ENCODE results near the gene BPNT1. TPM values are rescaled to one million over a fixed set of nuclear protein-coding genes. Genes with fewer than 3 reads are reported as not detected.

The BPNT1 gene
- total RNA-seq, 2 donors from 2014 or later = 20.0 to 26.1 TPM

DNA sequence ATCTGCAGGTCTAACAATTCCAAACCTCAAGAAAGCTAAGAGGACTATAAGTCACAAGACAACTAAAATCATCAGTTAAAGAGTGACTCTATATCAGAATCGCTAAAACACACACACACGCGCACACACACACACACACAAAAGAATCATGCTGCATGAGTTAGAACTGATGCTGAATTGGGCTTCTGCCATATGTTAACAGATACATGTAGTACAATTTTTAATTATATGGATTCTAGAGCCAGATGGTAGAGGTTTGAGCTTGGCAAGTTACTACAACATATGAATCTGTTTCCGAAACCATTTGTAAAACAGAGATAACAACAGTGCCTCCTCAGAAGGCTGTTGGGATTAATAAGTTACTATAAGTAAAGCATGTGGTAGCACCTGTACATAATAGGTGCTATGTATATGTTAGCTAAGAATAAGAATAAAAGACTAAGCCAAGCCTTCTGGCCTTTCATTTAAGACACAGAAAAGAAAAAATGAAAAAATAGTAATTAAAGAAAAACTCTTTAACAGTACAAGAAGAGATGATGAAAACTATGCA, 61.2 kb downstream of the BPNT1 start:
- Histone ChIP-seq H3K4me3 (no peak overlapping the region), H3K36me3 (no peaks in the 10 kb centered on the region), H3K9me3 (no peaks in the 10 kb centered on the region), H3K27me3 (replicated peaks; ENCODE audit: insufficient read depth) (no peaks in the 10 kb centered on the region), H3K4me1 (replicated peaks) (no peaks in the 10 kb centered on the region), H3K27ac (no peak overlapping the region)
- TF ChIP-seq, protein P1, sequence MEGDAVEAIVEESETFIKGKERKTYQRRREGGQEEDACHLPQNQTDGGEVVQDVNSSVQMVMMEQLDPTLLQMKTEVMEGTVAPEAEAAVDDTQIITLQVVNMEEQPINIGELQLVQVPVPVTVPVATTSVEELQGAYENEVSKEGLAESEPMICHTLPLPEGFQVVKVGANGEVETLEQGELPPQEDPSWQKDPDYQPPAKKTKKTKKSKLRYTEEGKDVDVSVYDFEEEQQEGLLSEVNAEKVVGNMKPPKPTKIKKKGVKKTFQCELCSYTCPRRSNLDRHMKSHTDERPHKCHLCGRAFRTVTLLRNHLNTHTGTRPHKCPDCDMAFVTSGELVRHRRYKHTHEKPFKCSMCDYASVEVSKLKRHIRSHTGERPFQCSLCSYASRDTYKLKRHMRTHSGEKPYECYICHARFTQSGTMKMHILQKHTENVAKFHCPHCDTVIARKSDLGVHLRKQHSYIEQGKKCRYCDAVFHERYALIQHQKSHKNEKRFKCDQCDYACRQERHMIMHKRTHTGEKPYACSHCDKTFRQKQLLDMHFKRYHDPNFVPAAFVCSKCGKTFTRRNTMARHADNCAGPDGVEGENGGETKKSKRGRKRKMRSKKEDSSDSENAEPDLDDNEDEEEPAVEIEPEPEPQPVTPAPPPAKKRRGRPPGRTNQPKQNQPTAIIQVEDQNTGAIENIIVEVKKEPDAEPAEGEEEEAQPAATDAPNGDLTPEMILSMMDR (IDR thresholded peaks at IDR 0.05) = no peak
- TF ChIP-seq POLR2A (IDR thresholded peaks at IDR 0.05) (no peak), POLR2AphosphoS5 (IDR thresholded peaks at IDR 0.05) (no peak)
- WGBS = 86% methylated on average over 4 of the region's 4 CpGs
- intact Hi-C loops (cut with DNase I) = no loop called here
- DNase-seq (ENCODE audit: low spot score) = no peak

- H3K27ac ChIP-seq = no peak overlapping the region
- no peaks in the 10 kb centered on the region for H3K9me3 ChIP-seq
- H3K4me1 ChIP-seq (replicated peaks) = no peaks in the 10 kb centered on the region
- TF ChIP-seq, protein P1 (IDR thresholded peaks at IDR 0.05) = no peak
- TF ChIP-seq POLR2A (IDR thresholded peaks at IDR 0.05) (no peak), POLR2AphosphoS5 (IDR thresholded peaks at IDR 0.05) (no peak)
- intact Hi-C loops (cut with DNase I) = no loop called here
- no peaks in the 10 kb centered on the region for H3K36me3 ChIP-seq
- no peak for DNase-seq (ENCODE audit: low spot score)
- no peaks in the 10 kb centered on the region for H3K27me3 ChIP-seq (replicated peaks; ENCODE audit: insufficient read depth)
- H3K4me3 ChIP-seq = no peak overlapping the region
Observed at GRCh38 chr1:220019071-220019470, 70.5 kb downstream of the BPNT1 start.

DNA sequence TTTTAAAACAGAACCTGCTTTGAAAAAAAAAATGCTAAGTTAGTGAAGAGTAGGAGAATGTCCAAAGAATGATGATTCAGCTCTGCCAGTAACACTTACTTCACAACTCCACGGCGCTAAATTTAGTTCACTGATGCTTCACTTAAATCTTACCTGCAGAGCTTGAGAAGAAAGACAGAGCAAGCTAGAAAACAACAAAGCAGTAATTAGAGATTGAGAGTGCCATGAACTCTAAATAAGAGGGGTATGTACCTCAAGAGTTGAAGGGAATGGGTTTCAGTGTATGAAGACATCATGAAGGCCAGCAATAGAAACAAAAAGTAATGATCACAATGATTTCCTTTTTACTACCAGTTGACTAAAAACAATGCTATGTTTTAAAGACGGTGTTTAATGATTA, 76.1 kb downstream of the BPNT1 start:
- no peak for DNase-seq (ENCODE audit: low spot score)
- TF ChIP-seq POLR2AphosphoS5 (IDR thresholded peaks at IDR 0.05) (no peak), POLR2A (IDR thresholded peaks at IDR 0.05) (no peak)
- TF ChIP-seq, protein P1 (IDR thresholded peaks at IDR 0.05) = no peak
- WGBS = 89% methylated on average over 3 of the region's 3 CpGs
- Histone ChIP-seq H3K4me1 (replicated peaks) (no peaks in the 10 kb centered on the region), H3K27me3 (replicated peaks; ENCODE audit: insufficient read depth) (no peaks in the 10 kb centered on the region), H3K27ac (no peak overlapping the region), H3K4me3 (no peak overlapping the region), H3K9me3 (no peaks in the 10 kb centered on the region), H3K36me3 (no peaks in the 10 kb centered on the region)
- intact Hi-C loops (cut with DNase I) = no loop called here

DNA sequence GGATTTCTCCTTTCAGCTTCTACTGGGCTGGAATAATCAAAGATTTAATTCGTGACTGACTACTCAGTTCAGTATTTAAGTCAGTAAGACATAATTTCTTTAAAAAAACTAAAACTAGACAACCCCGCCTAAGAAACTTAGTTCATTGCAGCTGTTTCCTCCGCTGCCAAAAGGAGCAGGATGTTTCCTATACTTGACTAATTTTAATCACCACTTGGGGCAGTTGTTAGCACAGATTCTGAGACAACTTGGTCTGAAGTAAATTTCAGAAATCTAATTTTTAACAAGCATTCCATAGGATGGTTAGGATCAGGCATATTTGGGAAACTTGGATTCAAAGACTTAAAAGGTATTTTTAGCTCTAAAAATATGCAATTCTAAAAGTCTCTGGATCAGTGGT, 77.3 kb downstream of the BPNT1 start:
- H3K9me3 ChIP-seq = no peaks in the 10 kb centered on the region
- no peaks in the 10 kb centered on the region for H3K36me3 ChIP-seq
- no peaks in the 10 kb centered on the region for H3K4me1 ChIP-seq (replicated peaks)
- H3K27ac ChIP-seq = no peak overlapping the region
- DNase-seq (ENCODE audit: low spot score) = no peak
- 78% methylated on average over 3 of the region's 3 CpGs for WGBS
- no peaks in the 10 kb centered on the region for H3K27me3 ChIP-seq (replicated peaks; ENCODE audit: insufficient read depth)
- H3K4me3 ChIP-seq = no peak overlapping the region
- intact Hi-C loops (cut with DNase I) = no loop called here
- TF ChIP-seq, protein P1 (IDR thresholded peaks at IDR 0.05) = no peak
- no peak for TF ChIP-seq POLR2AphosphoS5 (IDR thresholded peaks at IDR 0.05)
- no peak for TF ChIP-seq POLR2A (IDR thresholded peaks at IDR 0.05)

GRCh38 chr1:220011620-220012019, 78.0 kb downstream of the BPNT1 start:
- DNase-seq (ENCODE audit: low spot score) = no peak
- Histone ChIP-seq H3K4me1 (replicated peaks) (no peaks in the 10 kb centered on the region), H3K36me3 (no peaks in the 10 kb centered on the region), H3K27me3 (replicated peaks; ENCODE audit: insufficient read depth) (no peaks in the 10 kb centered on the region), H3K9me3 (no peaks in the 10 kb centered on the region), H3K27ac (no peak overlapping the region), H3K4me3 (no peak overlapping the region)
- TF ChIP-seq POLR2AphosphoS5 (IDR thresholded peaks at IDR 0.05) (no peak), POLR2A (IDR thresholded peaks at IDR 0.05) (no peak)
- TF ChIP-seq, protein P1 (IDR thresholded peaks at IDR 0.05) = no peak
- intact Hi-C loops (cut with DNase I) = no loop called here
